HG02870 (cell line): ENCODE results near the gene SORCS2.
"Not testable (repeated sequence)": the region's sequence is repeated elsewhere in the genome, so short reads cannot be mapped to it uniquely, and the experiment has no call there.

Experiments
- ATAC-seq: cut with Tn5 transposase; IDR thresholded peaks from one replicate; pipeline ENCODE4 v1.9.1; 2021; ENCODE audit warnings: mild to moderate bottlenecking, moderate library complexity; ENCODE audit not compliant: unreplicated experiment

Gene SORCS2

GRCh38 chr4:7433376-7434140, 241.2 kb downstream of the SORCS2 start:
- ATAC-seq = no peak

- ATAC-seq = no peak
Measured at GRCh38 chr4:7434141-7434765, 241.9 kb downstream of the SORCS2 start.

DNA sequence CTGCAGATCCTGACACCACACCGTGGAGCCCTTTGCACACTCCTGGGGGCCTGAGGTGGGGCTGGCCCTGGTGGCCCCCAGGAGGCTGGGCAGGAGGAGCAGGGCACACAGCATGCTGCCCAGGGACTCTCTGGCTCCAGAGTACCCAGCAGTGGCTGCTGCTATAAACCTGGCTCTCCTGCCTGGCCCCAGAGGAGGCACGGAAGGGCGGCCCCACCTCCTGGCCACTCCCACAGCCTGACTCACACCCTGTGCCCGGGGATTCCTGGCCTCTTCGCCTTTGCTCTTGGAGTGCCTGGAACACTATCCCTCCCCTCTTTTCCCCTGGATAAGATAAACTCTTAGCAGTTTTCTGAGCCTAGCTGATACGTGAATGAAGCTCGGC, 242.4 kb downstream of the SORCS2 start, which contains the start of gene PSAPL1:
Gene PSAPL1 (minus strand): TSS at position 165 of the 385 bp plus-strand sequence. CDS start 51 bp downstream, at position 114.
- ATAC-seq = no peak

DNA sequence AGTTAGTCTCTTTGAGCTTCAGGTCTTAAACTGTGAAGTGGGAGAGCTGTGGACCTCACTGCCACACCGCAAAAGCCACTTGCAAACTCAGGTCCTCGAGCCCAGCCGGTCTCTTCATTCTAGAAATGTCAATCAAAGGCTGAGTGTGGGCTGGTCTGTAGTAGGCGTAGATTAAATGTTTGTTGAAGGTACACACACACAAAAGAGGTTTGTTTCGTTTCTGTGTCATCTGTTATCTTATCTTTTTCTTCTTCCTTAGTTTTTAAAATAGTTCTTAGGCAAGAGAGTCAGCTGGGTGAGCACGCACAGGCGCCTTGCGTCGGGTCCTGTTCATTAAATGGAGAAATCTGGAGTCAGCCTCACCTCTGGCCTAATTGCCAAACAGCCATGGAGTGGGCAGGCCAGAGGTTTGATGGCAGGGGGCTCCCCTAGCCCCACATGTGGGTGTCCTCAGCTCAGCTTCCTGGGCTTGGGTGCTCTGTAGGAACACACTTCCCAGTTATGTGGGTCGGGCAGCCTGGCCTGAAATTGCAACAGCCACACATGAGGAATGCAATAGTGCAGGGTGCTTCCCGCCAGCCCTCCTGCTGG, 243.2 kb downstream of the SORCS2 start:
- no peak for ATAC-seq

GRCh38 chr4:7436256-7436655, 243.9 kb downstream of the SORCS2 start:
- ATAC-seq = no peak

DNA sequence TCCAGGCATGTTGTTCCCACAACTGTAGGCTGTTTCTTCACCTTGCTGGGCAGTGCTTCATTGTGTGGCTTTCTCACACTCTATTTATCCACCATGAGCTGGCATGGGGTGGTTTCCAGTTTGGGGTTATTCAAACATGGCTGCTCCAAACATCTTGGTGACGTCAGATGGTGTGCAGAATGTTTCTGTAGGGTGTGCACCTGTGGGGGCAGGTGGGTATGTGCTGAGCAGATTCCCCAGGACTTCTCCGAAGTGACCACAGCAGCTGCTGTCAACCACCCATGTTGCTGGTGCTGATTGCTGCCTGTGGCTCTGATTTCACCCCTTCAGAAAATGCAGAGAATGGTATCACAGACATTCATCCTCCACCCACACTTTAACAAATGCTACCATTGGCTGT, 247.4 kb downstream of the SORCS2 start:
- ATAC-seq = no peak

GRCh38 chr4:7441201-7441600, 248.9 kb downstream of the SORCS2 start:
- no peak for ATAC-seq

DNA sequence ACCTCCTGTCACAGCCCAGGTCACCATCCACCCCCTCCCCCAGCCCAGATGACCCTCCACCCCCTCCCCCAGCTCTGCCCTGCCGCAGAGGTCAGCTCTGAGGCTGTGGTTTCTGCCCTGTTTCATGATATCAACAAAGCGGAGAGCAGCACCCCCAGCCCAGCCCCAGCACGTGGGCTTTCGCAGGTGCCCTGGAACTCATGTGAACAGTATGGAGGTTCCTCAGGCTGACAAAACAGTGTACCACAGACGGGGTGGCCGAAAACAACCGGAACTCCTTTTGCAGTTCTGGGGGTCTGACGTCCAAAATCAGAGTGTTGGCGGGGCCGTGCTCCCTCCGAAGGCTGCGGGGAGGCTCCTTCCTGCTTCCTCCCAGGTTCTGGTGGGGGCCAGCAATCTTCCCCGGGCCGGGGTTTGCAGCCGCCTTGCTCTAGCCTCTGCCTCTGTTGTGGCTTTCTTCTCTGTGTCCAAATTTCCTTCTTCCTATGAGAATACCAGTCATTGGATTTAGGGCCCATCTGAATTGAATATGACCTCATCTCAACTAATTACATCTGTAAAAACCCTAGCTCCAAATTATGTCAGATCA, 250.3 kb downstream of the SORCS2 start:
- ATAC-seq = no peak

DNA sequence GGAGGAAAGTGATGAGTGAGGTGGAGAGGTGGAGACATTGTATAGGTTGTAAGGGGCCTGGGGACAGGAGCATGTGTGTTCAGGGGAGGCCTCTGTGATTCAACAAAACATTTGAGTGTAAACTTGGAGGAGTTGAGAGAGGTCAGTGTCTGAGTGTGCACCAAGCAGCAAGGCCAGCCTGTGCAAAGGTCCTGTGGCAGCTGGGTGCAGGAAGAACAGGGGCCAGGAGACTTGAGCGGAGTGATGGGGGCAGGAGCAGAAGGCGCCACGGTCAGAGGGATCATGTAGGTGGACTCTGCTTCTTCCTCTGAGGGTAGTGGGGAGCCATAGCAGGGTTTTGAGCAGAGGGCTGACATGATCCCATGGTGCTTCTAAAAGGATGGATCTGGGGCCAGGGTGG, 252.0 kb downstream of the SORCS2 start:
- no peak for ATAC-seq

GRCh38 chr4:7444731-7445130, 252.4 kb downstream of the SORCS2 start:
- no peak for ATAC-seq

DNA sequence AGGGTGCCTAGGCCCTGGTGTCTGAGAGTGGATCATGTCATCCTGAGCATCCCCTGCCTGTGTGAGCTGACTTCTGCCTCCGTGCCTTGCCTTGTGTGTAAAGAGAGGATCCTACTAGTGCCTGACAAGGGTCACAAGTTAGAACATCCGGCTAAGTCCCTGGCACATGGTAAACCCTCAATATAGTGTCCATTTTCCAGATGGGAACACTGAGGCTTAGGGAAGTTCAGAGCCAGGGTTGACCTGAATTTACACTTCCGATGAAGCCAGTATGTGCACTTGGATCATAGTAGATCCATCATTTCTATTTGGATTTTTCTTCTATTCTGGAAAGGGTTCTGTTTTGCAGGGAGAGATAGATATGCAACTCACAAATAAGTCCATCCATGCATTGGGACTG, 254.9 kb downstream of the SORCS2 start:
- ATAC-seq = no peak

DNA sequence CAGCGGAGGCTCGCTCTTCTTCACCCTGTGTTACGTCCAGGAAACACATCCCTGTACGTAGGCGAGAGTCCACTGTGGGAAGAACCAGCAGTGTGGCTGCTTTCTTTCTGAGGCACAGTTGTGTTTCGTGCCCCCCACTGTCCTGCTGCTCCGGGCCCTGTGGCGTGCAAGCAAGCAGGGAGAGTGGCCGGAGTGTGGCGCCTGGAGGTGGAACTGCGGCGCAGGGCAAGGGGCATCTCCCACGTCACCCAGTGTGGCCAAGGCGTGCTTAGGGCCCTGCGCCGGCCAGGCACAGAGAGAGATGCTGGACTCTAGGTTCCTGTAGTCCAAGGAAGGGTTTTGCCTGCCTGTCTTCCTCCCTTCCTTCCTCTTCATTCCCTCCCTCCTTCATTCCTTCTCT, 255.7 kb downstream of the SORCS2 start:
- no peak for ATAC-seq

- ATAC-seq = no peak
Measured at GRCh38 chr4:7450775-7451433, 258.6 kb downstream of the SORCS2 start.

DNA sequence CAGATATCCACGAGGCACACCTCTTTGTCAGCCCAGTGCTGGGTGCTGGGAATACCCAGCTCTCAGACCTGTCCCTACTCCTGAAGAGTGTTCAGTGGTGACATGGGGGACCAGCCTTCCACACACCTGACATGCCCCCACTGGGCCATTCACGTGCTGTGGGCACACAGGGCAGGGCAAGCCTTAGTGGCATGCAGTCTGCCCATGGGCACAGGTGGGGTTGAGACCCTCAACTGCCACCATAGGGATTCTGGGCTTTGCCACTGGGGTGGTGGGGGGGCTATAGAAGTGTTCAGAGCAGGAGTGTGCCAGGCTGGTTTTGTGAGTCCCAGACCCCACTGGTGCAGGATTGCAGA, 259.1 kb downstream of the SORCS2 start:
- no peak for ATAC-seq

DNA sequence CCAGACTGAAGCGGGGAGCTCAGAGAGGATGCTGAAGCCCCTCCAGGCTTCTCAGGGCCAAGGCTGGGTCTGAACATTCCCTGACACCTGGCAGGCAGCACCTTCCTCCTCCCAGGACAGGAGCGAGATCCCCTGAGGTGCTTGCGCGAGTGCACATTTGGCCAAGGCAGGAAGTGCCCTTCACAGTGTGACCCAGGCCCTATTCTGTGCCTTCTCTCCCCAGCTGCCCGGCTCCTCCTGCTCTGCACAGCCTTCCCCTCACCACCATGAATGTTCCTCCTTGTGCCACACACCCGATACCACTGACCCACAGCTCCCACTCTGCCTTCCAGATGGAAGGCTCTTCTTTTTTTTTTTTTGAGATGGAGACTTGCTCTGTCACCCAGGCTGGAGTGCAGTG, 259.5 kb downstream of the SORCS2 start:
- ATAC-seq = no peak

DNA sequence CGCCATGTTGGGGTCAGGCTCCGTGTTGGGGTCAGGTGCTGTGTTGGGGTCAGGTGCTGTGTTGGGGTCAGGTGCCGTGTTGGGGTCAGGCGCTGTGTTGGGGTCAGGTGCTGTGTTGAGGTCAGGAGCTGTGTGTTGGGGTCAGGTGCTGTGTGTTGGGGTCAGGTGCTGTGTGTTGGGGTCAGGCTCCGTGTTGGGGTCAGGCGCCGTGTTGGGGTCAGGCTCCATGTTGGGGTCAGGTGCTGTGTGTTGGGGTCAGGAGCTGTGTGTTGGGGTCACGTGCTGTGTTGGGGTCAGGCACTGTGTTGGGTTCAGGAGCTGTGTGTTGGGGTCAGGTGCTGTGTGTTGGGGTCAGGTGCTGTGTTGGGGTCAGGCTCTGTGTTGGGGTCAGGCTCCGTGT, 260.5 kb downstream of the SORCS2 start:
- not testable (repeated sequence) for ATAC-seq

DNA sequence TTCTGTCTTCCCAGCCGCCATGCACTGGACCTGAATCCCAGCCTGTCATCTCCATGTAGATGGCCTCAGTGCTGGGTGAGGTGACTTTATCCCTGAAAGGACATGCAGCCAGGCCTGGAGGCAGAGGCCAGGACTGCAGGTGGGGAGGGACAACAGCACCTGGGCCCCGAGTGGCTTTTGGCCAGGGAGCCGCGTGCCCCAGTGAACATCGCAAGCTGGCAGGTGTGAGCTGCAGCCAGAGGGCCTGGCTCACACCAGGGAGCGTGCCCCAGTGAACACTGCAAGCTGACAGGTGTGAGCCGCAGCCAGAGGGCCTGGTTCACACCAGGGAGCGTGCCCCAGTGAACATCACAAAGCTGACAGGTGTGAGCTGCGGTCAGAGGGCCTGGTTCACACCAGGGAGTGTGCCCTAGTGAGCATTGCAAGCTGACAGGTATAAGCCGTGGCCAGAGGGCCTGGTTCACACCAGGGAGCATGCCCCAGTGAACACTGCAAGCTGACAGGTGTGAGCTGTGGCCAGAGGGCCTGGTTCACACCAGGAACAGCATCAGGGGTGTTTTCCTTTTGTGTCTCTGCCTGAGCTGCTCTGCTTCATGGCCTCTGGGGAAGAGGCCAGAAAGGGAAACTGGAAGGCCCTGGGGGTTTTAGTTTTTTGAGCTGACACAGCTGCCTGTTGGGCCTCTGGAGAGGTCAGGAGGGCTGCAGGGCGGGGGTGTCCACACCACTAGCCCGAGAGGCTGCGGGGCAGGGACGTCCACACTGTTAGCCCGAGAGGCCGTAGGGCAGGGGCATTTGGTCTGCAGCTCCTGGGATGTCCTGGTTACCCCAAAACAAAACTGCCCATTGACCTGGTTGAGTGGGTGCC, 265.1 kb downstream of the SORCS2 start:
- no peak for ATAC-seq

- no peak for ATAC-seq
Measured at GRCh38 chr4:7458066-7458425, 265.7 kb downstream of the SORCS2 start.

GRCh38 chr4:7458477-7458876, 266.1 kb downstream of the SORCS2 start:
- no peak for ATAC-seq

GRCh38 chr4:7459471-7459870, 267.1 kb downstream of the SORCS2 start:
- no peak for ATAC-seq

GRCh38 chr4:7460566-7460965, 268.2 kb downstream of the SORCS2 start:
- ATAC-seq = no peak
